HEK293T (cell line): ENCODE data around the gene CNRIP1.

Experiments
- ARNT ChIP-seq: fragments of 450-650 bp; IDR thresholded peaks from 2 replicates; pipeline ENCODE4 v1.6.1; 2017; ENCODE audit warnings: mild to moderate bottlenecking
- BHLHE40 ChIP-seq: fragments of 450-650 bp; IDR thresholded peaks from 2 replicates; pipeline ENCODE4 v1.6.1; 2016; ENCODE audit warnings: mild to moderate bottlenecking, moderate library complexity, borderline replicate concordance
- CTBP1 ChIP-seq: fragments of 450-650 bp; IDR thresholded peaks from 2 replicates; pipeline ENCODE4 v1.6.1; 2016; ENCODE audit warnings: borderline replicate concordance
- FOXA1 ChIP-seq: fragments of 450-650 bp; IDR thresholded peaks from 2 replicates; pipeline ENCODE4 v1.6.1; 2016; ENCODE audit warnings: mild to moderate bottlenecking
- FOXK2 ChIP-seq: fragments of 450-650 bp; IDR thresholded peaks from 2 replicates; pipeline ENCODE4 v1.6.1; 2016; ENCODE audit warnings: mild to moderate bottlenecking
- FOXM1 ChIP-seq: fragments of 450-650 bp; IDR thresholded peaks from 2 replicates; pipeline ENCODE4 v1.6.1; 2017; ENCODE audit warnings: mild to moderate bottlenecking, borderline replicate concordance
- L3MBTL2 ChIP-seq: fragments of 450-650 bp; conservative IDR thresholded peaks from 2 replicates; pipeline ENCODE4 v1.6.1; 2016; ENCODE audit warnings: mild to moderate bottlenecking
- LEF1 ChIP-seq: fragments of 450-650 bp; IDR thresholded peaks from 2 replicates; pipeline ENCODE4 v1.6.1; 2017; ENCODE audit warnings: mild to moderate bottlenecking, borderline replicate concordance
- SP1 ChIP-seq: fragments of 450-650 bp; IDR thresholded peaks from 2 replicates; pipeline ENCODE4 v1.6.1; 2017
- SUZ12 ChIP-seq: fragments of 450-650 bp; IDR thresholded peaks from 2 replicates; pipeline ENCODE4 v1.6.1; 2016; ENCODE audit warnings: mild to moderate bottlenecking
- TARDBP ChIP-seq: fragments of 450-650 bp; IDR thresholded peaks from 2 replicates; pipeline ENCODE4 v1.6.1; 2016
- TF ChIP-seq, protein P1 (sequence below): fragments of 450-650 bp; IDR thresholded peaks from 2 replicates; pipeline ENCODE4 v1.6.1; 2016

DNA sequence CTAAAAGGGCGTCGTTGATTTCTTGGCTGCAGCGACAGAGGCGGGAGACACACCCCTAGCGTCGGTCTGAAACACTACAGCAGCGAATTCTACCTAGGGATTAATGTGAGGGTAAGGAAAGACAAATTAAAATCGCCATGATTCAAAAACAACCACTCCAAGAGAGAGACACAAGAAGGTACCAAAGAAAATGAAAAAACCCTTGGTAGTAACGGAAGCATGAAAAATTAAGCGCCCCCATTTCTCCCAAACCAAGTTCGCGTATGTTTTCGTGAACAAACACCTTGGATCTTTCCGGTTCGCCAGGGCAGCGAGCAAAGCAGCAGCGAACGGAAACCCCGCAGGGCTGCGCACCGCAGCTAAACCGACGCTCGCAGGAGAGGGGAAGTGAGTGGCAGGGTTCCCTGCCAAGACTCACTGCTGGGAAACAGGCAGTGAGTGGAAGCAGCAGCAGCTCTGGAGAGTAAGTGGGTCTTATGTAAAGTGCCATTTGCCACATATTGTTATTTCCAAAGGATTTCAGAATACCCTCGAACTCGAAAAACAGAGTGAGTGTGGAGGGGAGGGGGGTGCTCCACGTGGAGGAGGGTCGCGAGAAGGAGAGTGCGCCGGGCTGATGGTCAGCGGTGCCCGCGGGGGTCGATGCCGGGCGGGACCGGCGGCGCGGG is 68.4 kb downstream of the CNRIP1 start:
- no peak for TF ChIP-seq BHLHE40
- TF ChIP-seq ARNT, result no peak
- no peak for TF ChIP-seq SUZ12
- TF ChIP-seq, protein P1, sequence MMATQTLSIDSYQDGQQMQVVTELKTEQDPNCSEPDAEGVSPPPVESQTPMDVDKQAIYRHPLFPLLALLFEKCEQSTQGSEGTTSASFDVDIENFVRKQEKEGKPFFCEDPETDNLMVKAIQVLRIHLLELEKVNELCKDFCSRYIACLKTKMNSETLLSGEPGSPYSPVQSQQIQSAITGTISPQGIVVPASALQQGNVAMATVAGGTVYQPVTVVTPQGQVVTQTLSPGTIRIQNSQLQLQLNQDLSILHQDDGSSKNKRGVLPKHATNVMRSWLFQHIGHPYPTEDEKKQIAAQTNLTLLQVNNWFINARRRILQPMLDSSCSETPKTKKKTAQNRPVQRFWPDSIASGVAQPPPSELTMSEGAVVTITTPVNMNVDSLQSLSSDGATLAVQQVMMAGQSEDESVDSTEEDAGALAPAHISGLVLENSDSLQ, result peak; percentile 80
- TF ChIP-seq FOXM1, result no peak
- no peak for TF ChIP-seq SP1
- no peak for TF ChIP-seq FOXA1
- no peak for TF ChIP-seq CTBP1
- no peak for TF ChIP-seq TARDBP
- no peak for TF ChIP-seq LEF1
- no peak for TF ChIP-seq FOXK2
- TF ChIP-seq L3MBTL2, result peak; percentile 21; the same call in 1 of the 2 replicates
